GM21786 (cell line): ENCODE measurements around the gene GNG2.

Experiments
- ATAC-seq: cut with Tn5 transposase; IDR thresholded peaks from one replicate; pipeline ENCODE4 v1.9.1; 2021; ENCODE audit not compliant: unreplicated experiment

Gene GNG2

GRCh38 chr14:51852541-51852940 lies 7.9 kb upstream of the GNG2 start:
- no peak for ATAC-seq

- no peak for ATAC-seq
These were observed 5.2 kb upstream of the GNG2 start for GRCh38 chr14:51855234-51855633.

GRCh38 chr14:51856792-51857296 lies 3.6 kb upstream of the GNG2 start:
- no peak for ATAC-seq

GRCh38 chr14:51859131-51859530 lies 1.3 kb upstream of the GNG2 start:
- ATAC-seq: no peak

GRCh38 chr14:51860825-51861499 lies 550 bp downstream of the GNG2 start:
- no peak for ATAC-seq

- ATAC-seq: peak; percentile 26
These were observed 1.9 kb downstream of the GNG2 start for GRCh38 chr14:51862176-51862796.

- ATAC-seq: no peak
These were observed 2.4 kb downstream of the GNG2 start for GRCh38 chr14:51862860-51863259.

GRCh38 chr14:51865953-51866747 lies 5.7 kb downstream of the GNG2 start:
- peak; percentile 50 for ATAC-seq

- ATAC-seq: no peak
These were observed 7.3 kb downstream of the GNG2 start for GRCh38 chr14:51867741-51868140.

GRCh38 chr14:51868405-51868804 lies 8.0 kb downstream of the GNG2 start:
- ATAC-seq: no peak

GRCh38 chr14:51869411-51870100 lies 9.1 kb downstream of the GNG2 start:
- ATAC-seq: no peak

GRCh38 chr14:51870606-51871005 lies 10.2 kb downstream of the GNG2 start:
- ATAC-seq: no peak

GRCh38 chr14:51871846-51872245 lies 11.4 kb downstream of the GNG2 start:
- ATAC-seq: no peak

GRCh38 chr14:51872396-51872795 lies 12.0 kb downstream of the GNG2 start:
- ATAC-seq: no peak

- ATAC-seq: peak; percentile 93
These were observed 12.9 kb downstream of the GNG2 start for GRCh38 chr14:51873221-51873893.

- no peak for ATAC-seq
These were observed 17.4 kb downstream of the GNG2 start for GRCh38 chr14:51877810-51878209.

GRCh38 chr14:51879170-51879569 lies 18.8 kb downstream of the GNG2 start:
- ATAC-seq: peak; percentile 50

- ATAC-seq: peak; percentile 59
These were observed 20.6 kb downstream of the GNG2 start for GRCh38 chr14:51880835-51881580.

GRCh38 chr14:51881636-51882035 lies 21.2 kb downstream of the GNG2 start:
- no peak for ATAC-seq

- ATAC-seq: no peak
These were observed 22.8 kb downstream of the GNG2 start for GRCh38 chr14:51883232-51883631.
